Esophagus muscularis mucosa (tissue), 4 donors: ENCODE data around the gene HNRNPA3. TPM values are rescaled to one million over a fixed set of nuclear protein-coding genes. Genes with fewer than 3 reads are reported as not detected.

ENCODE experiments used
- DNase-seq: peaks from one replicate; pipeline ENCODE4 v3.0.0-alpha.2; 2017; ENCODE audit errors: extremely low spot score
- H3K27ac ChIP-seq, 4 donors: fragments of 200-600 bp; sonication (generic); replicated peaks in 1 of 4; 1 replicate in 3 of 4; 2 replicates in 1 of 4; pipeline ENCODE4 v1.5.1; 2016 to 2019; ENCODE audit warnings: mild to moderate bottlenecking in 1 of 4
- H3K27me3 ChIP-seq, 4 donors: fragments of 200-600 bp; sonication (generic); one replicate each; pipeline versions ENCODE4 v1.5.1 to v1.6.0; 2016 to 2019
- H3K36me3 ChIP-seq, 4 donors: fragments of 200-600 bp; sonication (generic); one replicate each; pipeline ENCODE4 v1.5.1; 2016 to 2019
- H3K4me1 ChIP-seq, 4 donors: fragments of 200-600 bp; sonication (generic); one replicate each; pipeline ENCODE4 v1.5.1; 2016 to 2019
- H3K4me3 ChIP-seq, 4 donors: fragments of 200-600 bp; sonication (generic); 1 replicate in 2 of 4; 2 replicates in 2 of 4; pipeline ENCODE4 v1.5.1; 2016 to 2019; ENCODE audit warnings: mild to moderate bottlenecking in 4 of 4, moderate library complexity in 1 of 4
- H3K9me3 ChIP-seq, 4 donors: fragments of 200-600 bp; sonication (generic); 1 replicate in 3 of 4; 2 replicates in 1 of 4; pipeline ENCODE4 v1.5.1; 2016 to 2019
- EP300 ChIP-seq: sonication (generic); formaldehyde crosslinking; IDR thresholded peaks from one replicate; pipeline ENCODE4 v1.6.1; 2017; ENCODE audit warnings: antibody characterized with exemption
- POLR2A ChIP-seq: fragments of 450-650 bp; IDR thresholded peaks from one replicate; pipeline ENCODE4 v1.6.1; 2017; ENCODE audit warnings: antibody characterized with exemption, moderate library complexity, mild to moderate bottlenecking, low read depth
- POLR2AphosphoS5 ChIP-seq, 2 donors: sonication (generic); formaldehyde crosslinking; IDR thresholded peaks; one replicate each; pipeline ENCODE4 v1.6.1; 2017; ENCODE audit warnings: antibody characterized with exemption in 2 of 2
- WGBS: methylation state at CpG from one replicate; pipeline ENCODE4 v1.1.5; 2018; 5-methylcytosine and 5-hydroxymethylcytosine counted together
- intact Hi-C: fragments of 100-400 bp; cut with DNase I; formaldehyde crosslinking; loops from one replicate; pipeline ENCODE4 v1.15.1; 2023
- total RNA-seq, 4 donors: library from RNA; depleted of rRNA; stranded (reverse); fragments of >200 nt; gene quantifications; one replicate each; pipeline versions ENCODE4 v1.1.0 to v1.2.1, GENCODE V29; 2016
- TF ChIP-seq, protein P1 (sequence below), 3 experiments: fragments of 200-600 bp in 2 of 3; fragments of 450-650 bp in 1 of 3; sonication (generic) in 2 of 3; IDR thresholded peaks; one replicate each; pipeline ENCODE4 v1.5.1; 2017 to 2019; ENCODE audit warnings: antibody characterized with exemption in 3 of 3, mild to moderate bottlenecking in 2 of 3, moderate library complexity in 1 of 3

HNRNPA3 gene
- total RNA-seq, 4 donors from 2014 or later: 59.2 to 72.3 (median 64.3) TPM

DNA sequence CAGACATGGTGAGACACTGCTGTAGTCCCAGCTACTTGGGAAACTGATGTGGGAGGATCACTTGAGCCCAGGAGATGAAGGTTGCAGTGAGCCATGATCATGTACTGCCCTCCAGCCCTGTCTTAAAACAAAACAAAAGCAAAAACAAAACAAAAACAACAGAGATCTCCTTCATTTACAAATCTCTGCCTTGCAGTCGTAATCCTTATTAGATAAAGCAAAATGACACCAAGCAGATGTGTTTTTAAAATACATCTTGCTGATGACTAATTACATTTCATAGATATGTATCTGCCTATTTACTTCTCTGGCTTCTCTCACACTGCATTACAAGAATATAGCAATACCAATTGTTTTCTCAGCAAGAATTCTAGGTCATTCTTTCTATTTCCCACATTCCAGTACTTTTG lies 29.1 kb downstream of the HNRNPA3 start:
- no peaks in the 10 kb centered on the region for H3K27me3 ChIP-seq
- WGBS: 35% methylated on average over 1 of the region's 1 CpG
- TF ChIP-seq POLR2AphosphoS5 (IDR thresholded peaks at IDR 0.05): no peak
- TF ChIP-seq, protein P1, sequence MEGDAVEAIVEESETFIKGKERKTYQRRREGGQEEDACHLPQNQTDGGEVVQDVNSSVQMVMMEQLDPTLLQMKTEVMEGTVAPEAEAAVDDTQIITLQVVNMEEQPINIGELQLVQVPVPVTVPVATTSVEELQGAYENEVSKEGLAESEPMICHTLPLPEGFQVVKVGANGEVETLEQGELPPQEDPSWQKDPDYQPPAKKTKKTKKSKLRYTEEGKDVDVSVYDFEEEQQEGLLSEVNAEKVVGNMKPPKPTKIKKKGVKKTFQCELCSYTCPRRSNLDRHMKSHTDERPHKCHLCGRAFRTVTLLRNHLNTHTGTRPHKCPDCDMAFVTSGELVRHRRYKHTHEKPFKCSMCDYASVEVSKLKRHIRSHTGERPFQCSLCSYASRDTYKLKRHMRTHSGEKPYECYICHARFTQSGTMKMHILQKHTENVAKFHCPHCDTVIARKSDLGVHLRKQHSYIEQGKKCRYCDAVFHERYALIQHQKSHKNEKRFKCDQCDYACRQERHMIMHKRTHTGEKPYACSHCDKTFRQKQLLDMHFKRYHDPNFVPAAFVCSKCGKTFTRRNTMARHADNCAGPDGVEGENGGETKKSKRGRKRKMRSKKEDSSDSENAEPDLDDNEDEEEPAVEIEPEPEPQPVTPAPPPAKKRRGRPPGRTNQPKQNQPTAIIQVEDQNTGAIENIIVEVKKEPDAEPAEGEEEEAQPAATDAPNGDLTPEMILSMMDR (IDR thresholded peaks at IDR 0.05): no peak
- no peak for TF ChIP-seq POLR2A
- no peak for TF ChIP-seq EP300
- intact Hi-C loops: no loop called here
- H3K9me3 ChIP-seq: no peaks in the 10 kb centered on the region
- no peaks in the 10 kb centered on the region for H3K36me3 ChIP-seq
- no peak for DNase-seq
- H3K4me3 ChIP-seq: peak overlapping the region; percentile 22 to 49 (median 34)
- H3K4me1 ChIP-seq: peaks cover 95 to 100% (median 99%) of the 10 kb centered on the region in 4 donors
- peak overlapping the region; percentile 81 to 91 (median 83) for H3K27ac ChIP-seq

DNA sequence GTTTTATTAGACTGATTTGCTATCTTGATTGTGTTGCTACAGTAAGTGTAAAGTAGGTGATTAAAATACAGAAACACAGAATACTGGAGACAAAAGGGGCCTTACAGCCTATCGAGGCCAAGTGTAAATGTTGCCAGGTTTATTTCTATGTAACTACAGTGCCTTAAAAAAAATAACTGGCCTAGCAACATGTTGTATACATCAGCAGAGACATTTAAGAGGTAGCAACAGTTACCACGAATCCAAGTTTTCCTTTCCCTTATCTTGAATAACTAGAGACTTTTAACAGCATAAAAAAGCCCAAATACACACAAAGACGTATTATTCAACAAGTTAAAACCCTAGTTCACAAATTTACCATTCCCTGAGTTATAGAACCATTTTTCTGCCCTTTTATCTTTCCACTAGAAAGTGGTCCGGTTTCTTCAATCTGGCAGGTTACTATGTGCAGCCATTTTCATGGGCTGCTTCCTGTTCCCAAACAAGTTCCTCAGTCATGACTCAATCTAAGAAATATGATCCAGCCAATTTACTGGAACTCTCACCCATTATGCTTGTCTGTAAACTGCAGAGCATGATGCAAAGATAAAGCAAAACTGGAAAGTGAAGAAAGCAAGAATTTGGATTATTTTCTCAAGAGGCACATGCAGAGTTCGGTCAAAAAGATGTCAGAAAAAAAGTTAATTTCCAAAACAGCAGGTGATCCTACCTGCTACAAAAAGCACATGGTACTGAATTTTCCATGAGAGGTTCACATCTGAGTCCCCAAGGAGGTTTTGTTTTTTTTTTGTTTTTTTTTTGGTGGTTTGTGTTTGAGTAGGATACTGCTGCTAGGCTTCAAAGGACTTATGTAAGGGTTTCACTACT lies 29.8 kb downstream of the HNRNPA3 start:
- Histone ChIP-seq H3K9me3 (no peaks in the 10 kb centered on the region), H3K27ac (peak overlapping the region; percentile 81 to 91 (median 83)), H3K4me3 (peak overlapping the region; percentile 22 to 49 (median 34)), H3K27me3 (no peaks in the 10 kb centered on the region), H3K36me3 (no peaks in the 10 kb centered on the region), H3K4me1 (peaks cover 95 to 100% (median 99%) of the 10 kb centered on the region in 4 donors)
- DNase-seq: no peak
- TF ChIP-seq, protein P1 (IDR thresholded peaks at IDR 0.05): no peak
- peak; percentile 66 to 77 for TF ChIP-seq POLR2AphosphoS5 (IDR thresholded peaks at IDR 0.05)
- TF ChIP-seq EP300: peak; percentile 68
- intact Hi-C loops: no loop called here
- WGBS: 12% methylated on average over 5 of the region's 5 CpGs

DNA sequence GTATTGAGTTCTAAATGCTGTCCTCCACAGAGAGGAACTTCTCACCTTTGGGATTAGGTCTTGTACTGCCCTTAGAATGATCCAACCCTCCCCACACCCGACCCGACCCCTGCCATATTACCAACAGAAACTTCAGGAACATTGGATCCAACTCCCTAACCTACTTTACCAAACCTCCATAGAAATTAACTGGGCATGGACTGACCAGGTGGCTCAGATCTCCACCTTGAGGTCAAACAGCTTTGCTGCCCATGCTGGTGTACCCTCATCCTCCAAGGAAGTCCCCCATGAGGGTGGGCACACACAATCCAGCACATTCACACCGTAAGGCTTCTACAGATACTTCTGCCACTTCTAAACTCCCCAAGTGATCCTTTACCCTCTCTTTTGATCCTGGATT lies 30.5 kb downstream of the HNRNPA3 start:
- Histone ChIP-seq H3K9me3 (no peaks in the 10 kb centered on the region), H3K4me3 (peak overlapping the region in 2 of 4 donors; percentile 28 to 39), H3K36me3 (no peaks in the 10 kb centered on the region), H3K4me1 (peaks cover 95 to 100% (median 99%) of the 10 kb centered on the region in 4 donors), H3K27me3 (no peaks in the 10 kb centered on the region), H3K27ac (peak overlapping the region; percentile 81 to 91 (median 83))
- DNase-seq: no peak
- TF ChIP-seq POLR2A (no peak), EP300 (no peak), POLR2AphosphoS5 (IDR thresholded peaks at IDR 0.05) (no peak)
- TF ChIP-seq, protein P1 (IDR thresholded peaks at IDR 0.05): no peak
- WGBS: 97% methylated on average over 3 of the region's 3 CpGs
- intact Hi-C loops: no loop called here

DNA sequence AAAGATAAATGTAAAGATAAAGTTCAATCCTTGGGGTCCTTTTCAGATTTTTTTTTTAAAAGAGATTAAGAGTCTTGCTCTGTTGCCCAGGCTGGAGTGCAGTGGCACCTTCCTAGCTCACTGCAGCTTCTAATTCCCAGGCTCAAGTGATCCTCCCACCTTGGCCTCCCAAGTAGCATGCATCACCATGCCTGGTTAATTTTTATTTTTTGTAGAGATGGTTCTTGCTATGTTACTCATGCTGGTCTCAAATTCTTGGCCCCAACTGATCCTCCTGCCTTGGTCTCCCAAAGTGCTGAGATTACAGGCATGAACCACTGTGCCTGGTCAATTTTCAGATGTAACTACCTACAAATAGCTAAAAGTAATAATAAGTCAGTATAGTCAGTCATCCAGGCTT lies 30.9 kb downstream of the HNRNPA3 start:
- DNase-seq: no peak
- no peak for TF ChIP-seq POLR2AphosphoS5 (IDR thresholded peaks at IDR 0.05)
- Histone ChIP-seq H3K4me3 (no peak overlapping the region), H3K36me3 (no peaks in the 10 kb centered on the region), H3K27me3 (no peaks in the 10 kb centered on the region), H3K9me3 (no peaks in the 10 kb centered on the region), H3K4me1 (peaks cover 95 to 100% (median 99%) of the 10 kb centered on the region in 4 donors), H3K27ac (peak overlapping the region; percentile 81 to 91 (median 83))
- intact Hi-C loops: no loop called here

DNA sequence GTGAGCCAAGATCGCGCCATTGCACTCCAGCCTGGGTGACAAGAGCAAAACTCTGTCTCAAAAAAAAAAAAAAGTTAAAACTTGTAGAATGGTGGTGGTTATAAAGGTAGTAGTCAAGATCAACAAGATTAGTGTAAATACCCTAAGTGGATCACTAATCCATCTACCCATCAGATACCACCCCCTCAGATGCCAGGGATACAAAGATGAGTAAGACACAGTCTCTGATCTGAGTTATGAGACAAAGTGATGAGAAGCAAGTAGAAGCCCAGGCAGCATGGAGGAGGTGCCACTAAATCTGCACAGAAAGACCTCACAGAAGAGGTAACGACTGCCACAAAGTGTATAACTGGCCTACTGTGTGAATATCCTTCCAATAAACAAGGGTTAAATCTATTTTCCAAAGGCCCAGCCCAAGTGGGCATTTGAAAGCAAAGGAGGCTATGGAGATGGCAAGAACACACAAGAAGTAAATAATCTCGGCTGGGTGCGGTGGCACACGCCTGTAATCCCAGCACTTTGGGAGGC lies 31.7 kb downstream of the HNRNPA3 start:
- no peak overlapping the region for H3K4me3 ChIP-seq
- no peaks in the 10 kb centered on the region for H3K36me3 ChIP-seq
- no peak for DNase-seq
- intact Hi-C loops: no loop called here
- TF ChIP-seq POLR2AphosphoS5 (IDR thresholded peaks at IDR 0.05) (no peak), POLR2A (no peak), EP300 (no peak)
- TF ChIP-seq, protein P1 (IDR thresholded peaks at IDR 0.05): no peak
- no peaks in the 10 kb centered on the region for H3K27me3 ChIP-seq
- H3K9me3 ChIP-seq: no peaks in the 10 kb centered on the region
- H3K27ac ChIP-seq: peak overlapping the region; percentile 81 to 91 (median 83)
- H3K4me1 ChIP-seq: peaks cover 94 to 100% (median 99%) of the 10 kb centered on the region in 4 donors
- 97% methylated on average over 6 of the region's 6 CpGs for WGBS
